Epithelial cell of proximal tubule (primary cell): Measurements from ENCODE around the gene JAG1. TPM values are rescaled to one million over a fixed set of nuclear protein-coding genes. Genes with fewer than 3 reads are reported as not detected.

Experiments
- DNase-seq: peaks from one replicate; pipeline ENCODE4 v3.0.0-alpha.2; 2011; ENCODE audit warnings: low read depth
- H3K4me3 ChIP-seq: 2 replicates; pipeline ENCODE4 v1.5.1; 2011; ENCODE audit warnings: low read depth, mild to moderate bottlenecking, low read length
- CTCF ChIP-seq: conservative IDR thresholded peaks from 2 replicates; pipeline ENCODE4 v1.5.1; 2012; ENCODE audit warnings: low read depth, mild to moderate bottlenecking, low read length
- total RNA-seq: library from RNA; depleted of rRNA; stranded (reverse); fragments of >200 nt; gene quantifications from 2 replicates; pipeline ENCODE4 v1.2.3, GENCODE V29; 2015

Gene JAG1
- total RNA-seq, 1 donor from 2014 or later: 42.8 TPM

GRCh38 chr20:10669843-10670446 lies 3.9 kb downstream of the JAG1 start:
- peak overlapping the region; percentile 77 for H3K4me3 ChIP-seq
- no peak for DNase-seq
- TF ChIP-seq CTCF: no peak

GRCh38 chr20:10668677-10669368 lies 5.0 kb downstream of the JAG1 start:
- no peak for DNase-seq
- no peak for TF ChIP-seq CTCF
- no peak overlapping the region for H3K4me3 ChIP-seq

- H3K4me3 ChIP-seq: no peak overlapping the region
- peak; percentile 23 for TF ChIP-seq CTCF
- DNase-seq: no peak
Observed at GRCh38 chr20:10667560-10668167, 6.1 kb downstream of the JAG1 start.

GRCh38 chr20:10667077-10667401 lies 6.8 kb downstream of the JAG1 start:
- H3K4me3 ChIP-seq: no peak overlapping the region
- no peak for TF ChIP-seq CTCF
- DNase-seq: no peak

GRCh38 chr20:10666221-10667076 lies 7.3 kb downstream of the JAG1 start:
- TF ChIP-seq CTCF: no peak
- no peak overlapping the region for H3K4me3 ChIP-seq
- DNase-seq: no peak

- no peak overlapping the region for H3K4me3 ChIP-seq
- no peak for DNase-seq
- no peak for TF ChIP-seq CTCF
Observed at GRCh38 chr20:10665791-10666190, 8.0 kb downstream of the JAG1 start.
